CD4-positive, alpha-beta T cell (primary cell): ENCODE measurements around the gene ADARB2. TPM values are rescaled to one million over a fixed set of nuclear protein-coding genes. Genes with fewer than 3 reads are reported as not detected.

Experiments used
- ATAC-seq: fragments of 200-7000 bp; cut with Tn5 transposase; one replicate; pipeline ENCODE4 v1.10.0; 2022; ENCODE audit warnings: mild to moderate bottlenecking; ENCODE audit not compliant: poor library complexity
- CTCF ChIA-PET: fragments of 350-600 bp; sonication (Branson Sonifier 250); formaldehyde crosslinking; loops from one replicate; lab custom pipeline; 2021; ENCODE audit warnings: antibody characterized with exemption, inconsistent platforms; lab: Charles Lee
- POLR2A ChIA-PET: fragments of 350-600 bp; sonication (Branson Sonifier 250); formaldehyde crosslinking; loops from one replicate; lab custom pipeline; 2021; ENCODE audit warnings: antibody characterized with exemption, inconsistent platforms; lab: Charles Lee
- DNase-seq, 14 experiments: peaks; one replicate each; pipeline ENCODE4 v3.0.0-alpha.2; 2013 to 2020; ENCODE audit warnings: mixed read lengths in 2 of 14
- H3K27ac ChIP-seq, 2 donors: one replicate each; pipeline versions ENCODE4 v1.5.1 to v1.7.0; 2013; ENCODE audit warnings: low read length in 2 of 2, low read depth in 1 of 2, mild to moderate bottlenecking in 1 of 2
- H3K27me3 ChIP-seq, 2 experiments: 1 replicate in 1 of 2; 2 replicates in 1 of 2; pipeline versions ENCODE4 v1.6.1 to v1.7.0; 2013; ENCODE audit warnings: low read length in 2 of 2, control low read depth in 1 of 2, mild to moderate bottlenecking in 1 of 2, moderate library complexity in 1 of 2; ENCODE audit not compliant: insufficient read depth in 2 of 2, control insufficient read depth in 1 of 2
- H3K36me3 ChIP-seq: one replicate; pipeline ENCODE4 v1.6.1; 2013; ENCODE audit warnings: low read length, control low read depth; ENCODE audit not compliant: insufficient read depth
- H3K4me1 ChIP-seq: one replicate; pipeline ENCODE4 v1.6.1; 2013; ENCODE audit warnings: low read length, control low read depth; ENCODE audit not compliant: insufficient read depth
- H3K4me3 ChIP-seq: one replicate; pipeline ENCODE4 v1.5.1; 2013; ENCODE audit warnings: mild to moderate bottlenecking, low read length, moderate library complexity
- H3K9me3 ChIP-seq, 2 experiments: 1 replicate in 1 of 2; 2 replicates in 1 of 2; pipeline versions ENCODE4 v1.6.1 to v1.7.0; 2013; ENCODE audit warnings: low read length in 2 of 2, mild to moderate bottlenecking in 2 of 2, control low read depth in 1 of 2, moderate library complexity in 1 of 2; ENCODE audit not compliant: control insufficient read depth in 1 of 2, insufficient read depth in 1 of 2
- H3K27ac Mint-ChIP-seq: one replicate; pipeline ENCODE4 v1.8.0; 2020; ENCODE audit warnings: mixed read lengths
- H3K27me3 Mint-ChIP-seq: one replicate; pipeline ENCODE4 v1.8.0; 2021; ENCODE audit warnings: mixed read lengths
- H3K36me3 Mint-ChIP-seq: one replicate; pipeline ENCODE4 v1.8.0; 2021; ENCODE audit warnings: low read depth, mixed read lengths
- H3K4me1 Mint-ChIP-seq: one replicate; pipeline ENCODE4 v1.8.0; 2021; ENCODE audit warnings: low read depth, mixed read lengths
- H3K4me3 Mint-ChIP-seq: one replicate; pipeline ENCODE4 v1.8.0; 2020; ENCODE audit warnings: mild to moderate bottlenecking, mixed read lengths
- H3K9me3 Mint-ChIP-seq: one replicate; pipeline ENCODE4 v1.8.0; 2020; ENCODE audit warnings: mixed read lengths
- intact Hi-C, 2 experiments: fragments of 100-400 bp; cut with DNase I in 1 of 2; cut with micrococcal nuclease in 1 of 2; formaldehyde crosslinking; loops; one replicate each; pipeline versions ENCODE4 v1.15.1 to v1.9.0; 2023 to 2025; cut with DNase I, micrococcal nuclease
- total RNA-seq, 174 experiments: library from RNA in 2 of 174; stranded (reverse) in 2 of 174; gene quantifications; one replicate each; pipeline ENCODE4 v1.2.3 and lab custom pipeline; 2021 to 2026
- TF ChIP-seq, protein P1 (sequence below): fragments of 200-600 bp; IDR thresholded peaks from one replicate; pipeline ENCODE4 v1.8.0; 2022; ENCODE audit warnings: antibody characterized with exemption, mild to moderate bottlenecking

ADARB2 gene
- total RNA-seq, 2 experiments from 2014 or later = 0.14 TPM; not detected in 1

DNA sequence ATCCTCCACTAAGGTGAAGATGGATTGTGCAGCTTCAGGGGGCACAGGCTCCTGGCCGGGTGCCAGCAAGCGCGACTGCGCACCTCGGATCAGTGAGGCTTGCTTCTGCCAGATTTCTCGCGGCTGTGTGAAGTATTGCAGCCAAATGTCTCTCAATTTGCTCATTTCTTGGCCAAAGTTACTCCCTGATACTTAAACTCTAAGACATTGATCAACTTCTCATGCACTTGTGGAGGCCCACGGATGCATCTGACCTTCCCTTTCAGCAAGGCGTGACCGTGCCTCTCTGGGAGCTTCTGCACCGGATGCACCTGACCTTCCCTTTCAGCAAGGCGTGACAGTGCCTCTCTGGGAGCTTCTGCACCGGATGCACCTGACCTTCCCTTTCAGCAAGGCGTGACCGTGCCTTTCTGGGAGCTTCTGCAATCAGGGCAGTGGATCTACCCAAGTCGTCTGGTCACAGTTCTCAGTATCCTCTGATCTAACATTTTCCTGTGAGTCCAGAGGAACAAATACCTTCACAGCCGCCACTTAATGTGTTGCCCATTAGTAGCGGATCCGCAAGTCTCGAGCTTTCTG, 248.3 kb downstream of the ADARB2 start:
- H3K27me3 Mint-ChIP-seq = peaks cover 3% of the 10 kb centered on the region
- Histone ChIP-seq H3K4me1 (no peaks in the 10 kb centered on the region), H3K27me3 (no peaks in the 10 kb centered on the region), H3K4me3 (no peak overlapping the region), H3K27ac (no peak overlapping the region), H3K36me3 (no peaks in the 10 kb centered on the region), H3K9me3 (no peaks in the 10 kb centered on the region)
- intact Hi-C loops = no loop called here
- ChIA-PET CTCF (no interaction called here), POLR2A (no interaction called here)
- no peaks in the 10 kb centered on the region for H3K9me3 Mint-ChIP-seq
- H3K4me3 Mint-ChIP-seq = no peak overlapping the region
- no peak overlapping the region for H3K27ac Mint-ChIP-seq
- ATAC-seq (no peak), DNase-seq (no peak)
- TF ChIP-seq, protein P1, sequence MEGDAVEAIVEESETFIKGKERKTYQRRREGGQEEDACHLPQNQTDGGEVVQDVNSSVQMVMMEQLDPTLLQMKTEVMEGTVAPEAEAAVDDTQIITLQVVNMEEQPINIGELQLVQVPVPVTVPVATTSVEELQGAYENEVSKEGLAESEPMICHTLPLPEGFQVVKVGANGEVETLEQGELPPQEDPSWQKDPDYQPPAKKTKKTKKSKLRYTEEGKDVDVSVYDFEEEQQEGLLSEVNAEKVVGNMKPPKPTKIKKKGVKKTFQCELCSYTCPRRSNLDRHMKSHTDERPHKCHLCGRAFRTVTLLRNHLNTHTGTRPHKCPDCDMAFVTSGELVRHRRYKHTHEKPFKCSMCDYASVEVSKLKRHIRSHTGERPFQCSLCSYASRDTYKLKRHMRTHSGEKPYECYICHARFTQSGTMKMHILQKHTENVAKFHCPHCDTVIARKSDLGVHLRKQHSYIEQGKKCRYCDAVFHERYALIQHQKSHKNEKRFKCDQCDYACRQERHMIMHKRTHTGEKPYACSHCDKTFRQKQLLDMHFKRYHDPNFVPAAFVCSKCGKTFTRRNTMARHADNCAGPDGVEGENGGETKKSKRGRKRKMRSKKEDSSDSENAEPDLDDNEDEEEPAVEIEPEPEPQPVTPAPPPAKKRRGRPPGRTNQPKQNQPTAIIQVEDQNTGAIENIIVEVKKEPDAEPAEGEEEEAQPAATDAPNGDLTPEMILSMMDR = no peak
- no peaks in the 10 kb centered on the region for H3K36me3 Mint-ChIP-seq
- no peaks in the 10 kb centered on the region for H3K4me1 Mint-ChIP-seq

DNA sequence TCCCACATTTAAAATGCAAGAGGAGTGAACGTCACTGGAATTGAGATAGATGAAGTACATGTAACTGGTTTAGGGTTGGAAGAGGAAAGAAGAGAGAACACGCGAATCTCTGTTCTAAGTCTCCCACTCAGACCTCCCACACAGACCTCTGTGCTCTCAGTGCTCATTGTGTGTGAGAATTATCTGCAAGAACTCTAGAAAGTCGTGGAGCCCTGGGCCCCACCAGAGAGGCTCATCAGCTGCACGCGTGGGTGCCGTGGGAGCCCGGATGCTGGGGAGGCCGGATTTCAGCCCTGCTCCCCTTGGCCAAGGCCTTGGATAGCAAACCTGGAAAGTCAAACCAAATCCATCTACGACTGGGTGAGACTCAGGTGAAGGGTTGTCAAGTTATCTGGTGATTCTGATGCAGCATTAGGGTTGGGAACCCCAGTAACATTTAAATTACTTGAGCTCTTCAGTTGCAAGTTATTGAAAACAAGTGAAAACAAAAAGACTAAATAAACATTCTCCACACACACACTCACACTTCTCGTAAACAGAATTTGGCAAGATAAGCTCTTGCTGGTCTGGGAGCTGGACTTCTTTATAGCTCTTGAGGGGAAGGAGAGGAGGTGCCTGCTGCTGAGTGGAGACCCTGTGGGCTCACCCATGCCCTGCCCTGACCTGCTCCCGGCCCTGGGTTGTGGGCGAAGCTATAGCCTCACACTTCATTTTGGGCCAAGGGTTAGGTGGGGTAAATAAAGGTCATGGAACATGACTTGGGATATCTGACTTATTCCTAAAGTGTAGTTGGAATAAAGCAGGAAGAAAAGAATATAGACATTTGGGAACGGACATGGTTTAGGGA, 250.3 kb downstream of the ADARB2 start:
- POLR2A ChIA-PET = no interaction called here
- Mint-ChIP-seq H3K27ac (no peak overlapping the region), H3K9me3 (no peaks in the 10 kb centered on the region), H3K4me1 (no peaks in the 10 kb centered on the region), H3K27me3 (peaks cover 7% of the 10 kb centered on the region), H3K36me3 (no peaks in the 10 kb centered on the region), H3K4me3 (no peak overlapping the region)
- H3K4me3 ChIP-seq = no peak overlapping the region
- H3K36me3 ChIP-seq = no peaks in the 10 kb centered on the region
- H3K27me3 ChIP-seq = no peaks in the 10 kb centered on the region
- no peaks in the 10 kb centered on the region for H3K4me1 ChIP-seq
- no peak overlapping the region for H3K27ac ChIP-seq
- CTCF ChIA-PET = no interaction called here
- ATAC-seq = no peak
- intact Hi-C loops = no loop called here
- no peaks in the 10 kb centered on the region for H3K9me3 ChIP-seq
- TF ChIP-seq, protein P1 = no peak
- DNase-seq = no peak

DNA sequence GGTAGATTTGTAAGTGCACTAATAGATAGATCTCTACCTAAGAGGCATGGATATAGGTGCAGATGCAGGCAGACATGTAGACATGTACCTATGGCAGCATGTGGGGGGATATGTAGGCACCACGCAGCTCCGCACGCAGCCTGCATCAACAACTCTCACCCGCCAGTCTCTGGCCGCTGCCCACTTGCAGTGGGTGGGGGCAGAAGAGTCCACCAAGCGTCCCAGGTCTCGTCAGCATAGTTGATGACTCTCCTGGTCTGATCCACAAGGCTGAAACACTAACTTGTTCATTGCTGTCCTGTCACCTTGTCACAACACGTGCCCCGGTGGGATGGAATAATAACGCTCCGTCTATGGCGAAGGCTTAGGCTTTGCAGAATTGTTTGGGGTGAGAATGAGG, 252.0 kb downstream of the ADARB2 start:
- Histone ChIP-seq H3K9me3 (peaks cover 0 to under 1% of the 10 kb centered on the region in 2 experiments), H3K36me3 (no peaks in the 10 kb centered on the region), H3K27me3 (no peaks in the 10 kb centered on the region), H3K4me1 (no peaks in the 10 kb centered on the region), H3K4me3 (no peak overlapping the region), H3K27ac (no peak overlapping the region)
- DNase-seq = no peak
- Mint-ChIP-seq H3K36me3 (no peaks in the 10 kb centered on the region), H3K4me3 (no peak overlapping the region), H3K4me1 (no peaks in the 10 kb centered on the region), H3K9me3 (no peaks in the 10 kb centered on the region), H3K27me3 (peaks cover 9% of the 10 kb centered on the region), H3K27ac (no peak overlapping the region)
- TF ChIP-seq, protein P1 = no peak
- no peak for ATAC-seq
- CTCF ChIA-PET = no interaction called here
- POLR2A ChIA-PET = no interaction called here
- intact Hi-C loops = no loop called here
